GM23248 (cell line): ENCODE data around the gene SYP. TPM values are rescaled to one million over a fixed set of nuclear protein-coding genes. Genes with fewer than 3 reads are reported as not detected.
A peak's percentile ranks its signal among the peaks of the same experiment; 100 is the strongest.

Experiments
- DNase-seq: peaks from one replicate; pipeline ENCODE4 v3.0.0-alpha.2; 2015
- H2AFZ ChIP-seq: fragments of 200-600 bp; sonication (generic); 2 replicates; pipeline ENCODE4 v1.6.1; 2016; ENCODE audit warnings: antibody characterized with exemption
- H3F3A ChIP-seq: fragments of 200-600 bp; sonication (generic); 2 replicates; pipeline ENCODE4 v1.6.1; 2016; ENCODE audit warnings: mild to moderate bottlenecking, antibody characterized with exemption, mixed run types; ENCODE audit not compliant: insufficient read depth
- H3K27ac ChIP-seq: fragments of 200-600 bp; sonication (generic); 2 replicates; pipeline ENCODE4 v1.5.1; 2016; ENCODE audit warnings: mild to moderate bottlenecking
- H3K27me3 ChIP-seq: fragments of 200-600 bp; sonication (generic); replicated peaks from 2 replicates; pipeline ENCODE4 v1.6.1; 2016; ENCODE audit warnings: mild to moderate bottlenecking; ENCODE audit not compliant: insufficient read depth
- H3K36me3 ChIP-seq: fragments of 200-600 bp; sonication (generic); 2 replicates; pipeline ENCODE4 v1.6.1; 2016; ENCODE audit warnings: low read depth, mild to moderate bottlenecking
- H3K4me1 ChIP-seq: fragments of 200-600 bp; sonication (generic); 2 replicates; pipeline ENCODE4 v1.6.1; 2016; ENCODE audit warnings: mild to moderate bottlenecking; ENCODE audit not compliant: insufficient read depth
- H3K4me2 ChIP-seq: fragments of 200-600 bp; sonication (generic); one replicate; pipeline ENCODE4 v1.6.1; 2016; ENCODE audit warnings: mild to moderate bottlenecking; ENCODE audit not compliant: unreplicated experiment
- H3K4me3 ChIP-seq: fragments of 200-600 bp; sonication (generic); 2 replicates; pipeline ENCODE4 v1.5.1; 2016; ENCODE audit warnings: mild to moderate bottlenecking
- H3K79me2 ChIP-seq: fragments of 200-600 bp; sonication (generic); 2 replicates; pipeline ENCODE4 v1.6.1; 2016; ENCODE audit warnings: mild to moderate bottlenecking; ENCODE audit not compliant: insufficient read depth
- H3K9ac ChIP-seq: fragments of 200-600 bp; sonication (generic); 2 replicates; pipeline ENCODE4 v1.6.1; 2016; ENCODE audit warnings: mild to moderate bottlenecking
- H3K9me2 ChIP-seq: fragments of 200-600 bp; sonication (generic); 2 replicates; pipeline ENCODE4 v1.6.1; 2016; ENCODE audit warnings: mixed run types, mild to moderate bottlenecking, moderate library complexity; ENCODE audit not compliant: insufficient read depth
- H3K9me3 ChIP-seq: fragments of 200-600 bp; sonication (generic); one replicate; pipeline ENCODE4 v1.6.1; 2017; ENCODE audit warnings: low read depth
- H4K20me1 ChIP-seq: fragments of 200-600 bp; sonication (generic); 2 replicates; pipeline ENCODE4 v1.6.0; 2016; ENCODE audit not compliant: insufficient read depth
- EZH2 ChIP-seq: fragments of 200-600 bp; sonication (generic); IDR thresholded peaks from 2 replicates; pipeline ENCODE4 v1.6.1; 2018; ENCODE audit warnings: antibody characterized with exemption, mild to moderate bottlenecking; ENCODE audit not compliant: insufficient read depth, poor library complexity, severe bottlenecking
- EZH2phosphoT487 ChIP-seq: fragments of 200-600 bp; sonication (generic); IDR thresholded peaks from 2 replicates; pipeline ENCODE4 v1.6.1; 2018; ENCODE audit warnings: antibody characterized with exemption, moderate library complexity, mild to moderate bottlenecking, low read depth; ENCODE audit not compliant: insufficient read depth
- WGBS, 2 experiments: methylation state at CpG; one replicate each; pipeline ENCODE4 v1.1.6; 2015 to 2017; ENCODE audit warnings: low lambda C conversion rate in 2 of 2, low coverage in 1 of 2; ENCODE audit errors: missing lambda C conversion rate in 2 of 2; 5-methylcytosine and 5-hydroxymethylcytosine counted together
- in situ Hi-C: fragments of 300-500 bp; cut with MboI; formaldehyde crosslinking; loops from 2 replicates; pipeline ENCODE4 v1.15.0; 2020
- polyA plus RNA-seq: library from polyadenylated mRNA; unstranded; fragments of >200 nt; fragmentation: Nextera tagmentation; extraction: Ambion mirVana; gene quantifications from 2 replicates; pipeline ENCODE4 v1.2.1, GENCODE V29; 2016
- total RNA-seq: library from RNA; depleted of rRNA; stranded (reverse); fragments of >200 nt; shearing (Covaris generic); gene quantifications from 2 replicates; pipeline ENCODE4 v1.2.3, GENCODE V29; 2014

The SYP gene
- total and polyA plus RNA-seq, 2 experiments from 2014 or later: 0.23 to 0.54 TPM

DNA sequence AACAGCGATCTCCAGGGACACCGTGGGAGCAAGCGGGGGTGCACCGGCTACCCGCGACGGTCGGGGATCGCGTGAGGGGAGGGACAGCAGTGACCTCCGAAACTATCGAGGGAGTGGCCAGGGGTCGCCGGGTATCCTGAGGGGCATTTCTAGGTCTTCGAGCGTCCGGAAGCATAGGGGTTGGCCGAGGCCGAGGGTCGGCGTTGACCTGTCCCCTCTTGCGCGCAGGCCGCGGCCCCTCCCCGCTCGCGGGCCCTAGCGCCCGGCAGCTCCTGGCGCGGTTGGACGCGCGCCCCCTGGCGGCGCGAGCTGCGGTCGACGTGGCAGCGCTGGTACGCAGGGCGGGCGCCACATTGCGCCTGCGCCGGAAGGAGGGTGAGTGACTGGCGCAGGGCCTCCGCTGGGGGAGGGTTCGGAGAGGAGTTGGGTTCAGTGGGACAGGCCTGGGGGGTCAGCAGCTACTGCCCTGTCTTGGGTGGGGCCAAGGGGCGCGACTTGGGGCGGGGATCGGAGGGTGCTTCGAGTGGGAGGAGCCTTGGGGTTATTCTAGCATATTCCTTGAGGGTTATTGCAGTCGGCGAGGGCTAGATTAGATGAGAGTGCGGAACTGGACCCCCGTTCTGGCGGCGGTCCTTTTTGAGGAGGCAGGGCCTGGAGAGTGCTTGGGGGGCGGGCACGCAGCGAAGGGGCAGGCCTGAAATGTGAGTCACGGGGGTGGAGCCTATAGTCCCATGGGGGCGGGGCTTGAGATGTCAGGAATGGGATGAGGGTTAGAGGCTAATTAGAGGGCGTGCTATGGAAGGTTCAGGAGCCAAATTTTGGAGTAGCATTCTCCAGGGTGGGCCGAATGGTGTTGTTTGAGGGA lies 36.2 kb downstream of the SYP start:
- Histone ChIP-seq H3K9ac (peak overlapping the region; percentile 87), H3K4me1 (peaks cover 6% of the 10 kb centered on the region; the same call in 1 of the 2 replicates), H2AFZ (peak overlapping the region; percentile 83), H3K4me3 (peak overlapping the region; percentile 61), H3F3A (peaks cover 3% of the 10 kb centered on the region), H3K4me2 (peak overlapping the region; percentile 70), H3K79me2 (no peaks in the 10 kb centered on the region), H3K9me3 (no peaks in the 10 kb centered on the region), H3K27me3 (no peaks in the 10 kb centered on the region), H3K9me2 (no peaks in the 10 kb centered on the region), H4K20me1 (no peaks in the 10 kb centered on the region), H3K36me3 (no peaks in the 10 kb centered on the region), H3K27ac (peak overlapping the region; percentile 91)
- DNase-seq: peak; percentile 81
- TF ChIP-seq EZH2phosphoT487 (no peak), EZH2 (no peak)
- in situ Hi-C loops: no loop called here
- WGBS, 2 experiments: 0 to 4% methylated on average over 7 to 30 of the region's 69 CpGs

DNA sequence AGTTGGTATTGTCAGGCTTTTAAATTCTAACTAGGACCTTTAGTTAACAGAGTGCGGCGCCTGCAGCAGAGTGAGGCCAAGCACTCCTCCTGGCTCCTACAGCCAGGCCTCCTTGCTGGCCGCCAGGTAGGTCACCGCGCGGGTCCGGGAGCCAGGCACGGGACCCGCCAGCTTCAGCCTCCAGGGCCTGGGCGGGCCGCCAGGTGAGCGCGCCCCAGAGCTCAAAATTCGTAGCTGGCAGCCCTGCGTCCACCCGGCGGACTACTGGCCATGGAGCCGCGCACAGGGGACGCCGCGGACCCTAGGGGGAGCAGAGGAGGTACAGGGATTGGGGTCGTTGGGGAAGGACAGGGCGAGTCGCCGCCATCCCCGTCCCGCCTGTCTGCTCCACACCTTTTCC lies 37.4 kb downstream of the SYP start, which contains the start of gene MAGIX:
Gene MAGIX (plus strand): TSS at position 139 of the 400 bp plus-strand sequence. CDS start 132 bp downstream, at position 271.
- peak within 1 kb of the TSS; percentile 61 for H3K4me3 ChIP-seq
- in situ Hi-C loops: no loop called here
- H3K9ac ChIP-seq: peak within 1 kb of the TSS; percentile 87
- peak within 1 kb of the TSS; percentile 91 for H3K27ac ChIP-seq
- H3K4me1 ChIP-seq: peaks cover 4% of the 10 kb centered on the region; the same call in 1 of the 2 replicates
- H3F3A ChIP-seq: no peaks in the 10 kb centered on the region
- H3K27me3 ChIP-seq: no peaks in the 10 kb centered on the region
- TF ChIP-seq EZH2phosphoT487 (no peak), EZH2 (no peak)
- H3K9me2 ChIP-seq: no peaks in the 10 kb centered on the region
- no peaks in the 10 kb centered on the region for H4K20me1 ChIP-seq
- H3K36me3 ChIP-seq: no peaks in the 10 kb centered on the region
- H3K4me2 ChIP-seq: peak within 1 kb of the TSS; percentile 35
- no peaks in the 10 kb centered on the region for H3K9me3 ChIP-seq
- 64 to 97% methylated on average over 5 to 11 of the region's 28 CpGs for WGBS, 2 experiments
- H3K79me2 ChIP-seq: no peaks in the 10 kb centered on the region
- no peak for DNase-seq
- peak within 1 kb of the TSS; percentile 83 for H2AFZ ChIP-seq

DNA sequence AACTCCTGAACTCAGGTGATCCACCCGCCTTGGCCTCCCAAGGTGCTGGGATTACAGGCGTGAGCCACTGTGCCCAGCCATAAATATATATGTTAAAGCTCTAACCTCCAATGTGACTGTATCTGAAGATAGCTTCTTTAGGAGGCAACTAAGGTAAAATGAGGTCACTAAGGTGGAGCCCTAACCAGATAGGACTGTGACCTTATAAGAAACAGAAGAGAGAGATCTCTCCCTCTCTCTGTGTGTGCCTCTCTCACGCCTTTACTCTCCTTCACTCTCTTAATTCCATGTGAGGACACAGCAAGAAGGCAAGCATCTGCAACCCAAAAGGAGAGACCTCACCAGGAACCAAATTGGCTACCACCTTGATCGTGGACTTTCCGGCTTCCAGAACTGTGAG lies 38.4 kb downstream of the SYP start:
- in situ Hi-C loops: no loop called here
- no peak for DNase-seq
- 93 to 96% methylated on average over 5 of the region's 5 CpGs for WGBS, 2 experiments

DNA sequence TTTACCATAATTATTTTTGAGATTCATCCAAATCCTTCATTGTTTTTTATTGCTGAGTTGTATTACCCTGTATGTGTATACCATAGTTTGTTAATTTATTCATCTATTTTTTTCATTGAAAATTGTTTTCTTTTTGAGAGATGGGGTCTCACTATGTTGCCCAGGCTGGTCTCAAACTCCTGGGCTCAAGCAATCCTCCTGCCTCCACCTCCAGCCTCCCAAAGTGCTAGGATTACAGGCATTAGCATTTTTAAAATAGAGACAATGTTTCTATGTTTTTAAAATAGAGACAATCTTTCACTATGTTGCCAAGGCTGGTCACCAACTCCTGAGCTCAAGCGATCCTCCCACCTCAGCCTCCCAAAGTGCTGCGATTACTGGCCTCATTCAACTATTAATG lies 39.1 kb downstream of the SYP start:
- Histone ChIP-seq H3K4me3 (no peak overlapping the region), H3F3A (no peaks in the 10 kb centered on the region), H3K9ac (no peak overlapping the region), H3K27me3 (no peaks in the 10 kb centered on the region), H3K9me3 (no peaks in the 10 kb centered on the region), H3K9me2 (no peaks in the 10 kb centered on the region), H4K20me1 (no peaks in the 10 kb centered on the region), H2AFZ (no peak overlapping the region), H3K4me1 (no peaks in the 10 kb centered on the region), H3K4me2 (no peak overlapping the region), H3K36me3 (no peaks in the 10 kb centered on the region), H3K27ac (no peak overlapping the region), H3K79me2 (no peaks in the 10 kb centered on the region)
- TF ChIP-seq EZH2 (no peak), EZH2phosphoT487 (no peak)
- in situ Hi-C loops: no loop called here
- WGBS, 2 experiments: 100% methylated on average over 2 of the region's 2 CpGs
- DNase-seq: no peak

More for the DNA sequence above, 38.4 kb downstream of the SYP start:
- H2AFZ ChIP-seq: no peak overlapping the region
- no peaks in the 10 kb centered on the region for H4K20me1 ChIP-seq
- no peaks in the 10 kb centered on the region for H3K79me2 ChIP-seq
- no peak overlapping the region for H3K4me3 ChIP-seq
- no peak for TF ChIP-seq EZH2
- no peak for TF ChIP-seq EZH2phosphoT487
- H3K36me3 ChIP-seq: no peaks in the 10 kb centered on the region
- no peaks in the 10 kb centered on the region for H3K9me2 ChIP-seq
- no peak overlapping the region for H3K27ac ChIP-seq
- H3K4me2 ChIP-seq: no peak overlapping the region
- H3F3A ChIP-seq: no peaks in the 10 kb centered on the region
- H3K9me3 ChIP-seq: no peaks in the 10 kb centered on the region
- H3K27me3 ChIP-seq: no peaks in the 10 kb centered on the region
- no peaks in the 10 kb centered on the region for H3K4me1 ChIP-seq
- no peak overlapping the region for H3K9ac ChIP-seq
